Loucy (cell line): Measurements from ENCODE around the gene INPPL1.

Experiments
- H2AFZ ChIP-seq: fragments of 200-600 bp; sonication (generic); 2 replicates; pipeline ENCODE4 v1.6.0; 2016; ENCODE audit warnings: antibody characterized with exemption, mild to moderate bottlenecking, low read length, moderate library complexity
- H3F3A ChIP-seq: fragments of 200-600 bp; 2 replicates; pipeline ENCODE4 v1.6.0; 2016; ENCODE audit warnings: antibody characterized with exemption, low read depth, mild to moderate bottlenecking
- H3K27me3 ChIP-seq: fragments of 200-600 bp; sonication (generic); 2 replicates; pipeline ENCODE4 v1.6.1; 2014; ENCODE audit warnings: low read length, mild to moderate bottlenecking; ENCODE audit not compliant: insufficient read depth, poor library complexity, severe bottlenecking
- H3K36me3 ChIP-seq: fragments of 200-600 bp; sonication (generic); 2 replicates; pipeline ENCODE4 v1.6.1; 2016; ENCODE audit warnings: low read length; ENCODE audit not compliant: insufficient read depth
- H3K4me1 ChIP-seq: fragments of 200-600 bp; sonication (generic); 2 replicates; pipeline ENCODE4 v1.5.1; 2014; ENCODE audit warnings: low read length, mild to moderate bottlenecking; ENCODE audit not compliant: insufficient read depth, poor library complexity, severe bottlenecking
- H3K4me2 ChIP-seq: fragments of 200-600 bp; sonication (generic); 2 replicates; pipeline ENCODE4 v1.6.0; 2014; ENCODE audit warnings: antibody characterized with exemption, low read length, low read depth, mild to moderate bottlenecking; ENCODE audit not compliant: poor library complexity, severe bottlenecking
- H3K4me3 ChIP-seq: fragments of 200-600 bp; sonication (generic); 2 replicates; pipeline ENCODE4 v1.5.1; 2014; ENCODE audit warnings: low read length, mild to moderate bottlenecking, mixed read lengths; ENCODE audit not compliant: poor library complexity, severe bottlenecking
- H3K79me2 ChIP-seq: fragments of 200-600 bp; sonication (generic); 2 replicates; pipeline ENCODE4 v1.6.1; 2014; ENCODE audit warnings: low read length; ENCODE audit not compliant: insufficient read depth
- H3K9ac ChIP-seq: fragments of 200-600 bp; sonication (generic); 2 replicates; pipeline ENCODE4 v1.6.0; 2014; ENCODE audit warnings: mild to moderate bottlenecking, low read depth, low read length, moderate library complexity; ENCODE audit not compliant: poor library complexity, severe bottlenecking
- H3K9me2 ChIP-seq: fragments of 200-600 bp; sonication (generic); replicated peaks from 2 replicates; pipeline ENCODE4 v1.6.1; 2016; ENCODE audit warnings: low read depth, low read length, mixed read lengths
- H3K9me3 ChIP-seq: fragments of 200-600 bp; sonication (generic); 2 replicates; pipeline ENCODE4 v1.6.1; 2014; ENCODE audit warnings: mild to moderate bottlenecking, antibody characterized with exemption, low read length, low read depth; ENCODE audit not compliant: insufficient read depth
- H4K20me1 ChIP-seq: fragments of 200-600 bp; sonication (generic); 2 replicates; pipeline ENCODE4 v1.6.0; 2014; ENCODE audit warnings: antibody characterized with exemption, low read length, mild to moderate bottlenecking; ENCODE audit not compliant: insufficient read depth, poor library complexity, severe bottlenecking
- CTCF ChIP-seq: fragments of 200-600 bp; sonication (generic); conservative IDR thresholded peaks from 2 replicates; pipeline ENCODE4 v1.5.1; 2014; ENCODE audit warnings: mild to moderate bottlenecking, antibody characterized with exemption, low read length
- EZH2phosphoT487 ChIP-seq: fragments of 200-600 bp; IDR thresholded peaks from 2 replicates; pipeline ENCODE4 v1.6.1; 2018; ENCODE audit warnings: antibody characterized with exemption, mild to moderate bottlenecking, moderate library complexity, borderline replicate concordance

INPPL1 gene

GRCh38 chr11:72271980-72272379 lies 47.4 kb downstream of the INPPL1 start:
- H3K27me3 ChIP-seq, result no peaks in the 10 kb centered on the region
- no peak overlapping the region for H2AFZ ChIP-seq
- no peaks in the 10 kb centered on the region for H3K9me2 ChIP-seq
- no peaks in the 10 kb centered on the region for H3K9me3 ChIP-seq
- H4K20me1 ChIP-seq, result no peaks in the 10 kb centered on the region
- no peak overlapping the region for H3K4me3 ChIP-seq
- no peak overlapping the region for H3K9ac ChIP-seq
- TF ChIP-seq CTCF, result no peak
- TF ChIP-seq EZH2phosphoT487, result no peak
- no peaks in the 10 kb centered on the region for H3K4me1 ChIP-seq
- H3K79me2 ChIP-seq, result no peaks in the 10 kb centered on the region
- no peak overlapping the region for H3K4me2 ChIP-seq
- H3K36me3 ChIP-seq, result no peaks in the 10 kb centered on the region
- H3F3A ChIP-seq, result no peaks in the 10 kb centered on the region

- no peaks in the 10 kb centered on the region for H3K36me3 ChIP-seq
- H3K4me3 ChIP-seq, result no peak overlapping the region
- no peak for TF ChIP-seq EZH2phosphoT487
- no peak for TF ChIP-seq CTCF
- H3K4me2 ChIP-seq, result no peak overlapping the region
- no peaks in the 10 kb centered on the region for H3K9me3 ChIP-seq
- H4K20me1 ChIP-seq, result no peaks in the 10 kb centered on the region
- H3K79me2 ChIP-seq, result no peaks in the 10 kb centered on the region
- no peaks in the 10 kb centered on the region for H3K9me2 ChIP-seq
- H3K9ac ChIP-seq, result no peak overlapping the region
- H2AFZ ChIP-seq, result no peak overlapping the region
- no peaks in the 10 kb centered on the region for H3K4me1 ChIP-seq
- no peaks in the 10 kb centered on the region for H3F3A ChIP-seq
- no peaks in the 10 kb centered on the region for H3K27me3 ChIP-seq
Measured at GRCh38 chr11:72274435-72274834, 49.9 kb downstream of the INPPL1 start.

DNA sequence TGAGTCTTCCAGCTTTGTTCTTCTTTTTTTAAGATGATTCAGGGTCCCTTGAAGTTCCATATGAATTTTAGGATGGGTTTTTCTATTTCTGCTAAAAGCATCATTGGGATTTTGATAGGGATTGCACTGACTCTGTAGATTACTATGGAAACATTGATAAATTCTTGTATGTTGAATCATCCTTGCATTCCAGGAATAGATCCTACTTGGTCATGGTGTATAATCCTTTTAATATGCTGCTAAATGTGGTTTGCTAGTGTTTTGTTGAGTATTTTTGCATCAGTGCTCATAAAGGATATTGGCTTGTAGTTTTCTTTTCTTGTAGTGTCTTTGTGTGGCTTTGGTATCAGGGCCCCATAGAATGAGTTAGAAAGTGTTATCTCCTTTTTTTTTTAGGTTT lies 54.3 kb downstream of the INPPL1 start:
- H3K4me2 ChIP-seq, result no peak overlapping the region

More for the DNA sequence above, 54.3 kb downstream of the INPPL1 start:
- H3K9me2 ChIP-seq, result no peaks in the 10 kb centered on the region
- H3K9ac ChIP-seq, result no peak overlapping the region
- no peaks in the 10 kb centered on the region for H3K79me2 ChIP-seq
- H3K36me3 ChIP-seq, result no peaks in the 10 kb centered on the region
- H2AFZ ChIP-seq, result no peak overlapping the region
- H3K4me1 ChIP-seq, result no peaks in the 10 kb centered on the region
- H3K4me3 ChIP-seq, result no peak overlapping the region
- no peaks in the 10 kb centered on the region for H3K9me3 ChIP-seq
- H3K27me3 ChIP-seq, result no peaks in the 10 kb centered on the region
- H3F3A ChIP-seq, result no peaks in the 10 kb centered on the region
- H4K20me1 ChIP-seq, result no peaks in the 10 kb centered on the region
- TF ChIP-seq EZH2phosphoT487, result no peak
- TF ChIP-seq CTCF, result no peak
